Ecto neural progenitor cell (in vitro differentiated cells): ENCODE measurements around the gene MYH7B.

Source experiments
- DNase-seq: peaks from one replicate; pipeline ENCODE4 v3.0.0-alpha.2; 2018; ENCODE audit warnings: low spot score

MYH7B gene

DNA sequence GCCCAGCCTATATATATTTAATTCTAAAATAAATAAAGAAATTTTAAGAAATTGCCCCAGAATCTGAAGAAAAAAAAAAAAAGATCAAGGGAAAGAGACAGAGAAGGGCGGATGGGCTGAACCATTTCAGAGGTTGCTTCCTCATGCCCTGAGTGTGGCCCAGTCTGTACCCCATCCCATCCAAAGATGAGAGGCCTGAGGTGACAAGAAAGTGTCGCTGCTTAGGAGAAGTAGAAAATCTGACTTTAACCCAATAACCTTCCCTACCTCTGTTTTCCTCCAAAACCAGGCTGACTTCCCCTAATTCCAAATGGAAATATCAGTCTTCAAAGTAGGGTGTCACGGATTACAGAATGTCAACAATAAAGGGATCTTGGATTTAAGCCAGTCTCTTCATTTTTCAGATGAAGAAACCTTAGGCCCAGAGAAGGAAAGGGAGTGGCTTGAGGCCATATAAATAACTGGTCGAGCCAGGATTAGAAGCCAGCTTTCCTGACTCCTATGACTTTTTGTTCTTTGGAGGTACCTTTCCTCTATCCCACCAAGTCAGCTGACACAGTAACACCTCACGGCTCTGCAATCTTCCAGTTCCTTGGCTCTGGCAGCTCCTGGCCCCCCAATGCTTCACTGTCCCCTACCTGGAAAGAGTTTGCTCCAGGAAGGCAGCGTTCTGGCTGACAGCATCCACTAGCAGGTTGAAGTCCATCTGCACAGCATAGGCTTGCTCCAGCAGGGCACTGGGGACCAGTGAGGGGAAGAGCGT is 10.2 kb upstream of the MYH7B start:
- DNase-seq: no peak

- no peak for DNase-seq
Measured at GRCh38 chr20:34946661-34947060, 9.0 kb upstream of the MYH7B start.

DNA sequence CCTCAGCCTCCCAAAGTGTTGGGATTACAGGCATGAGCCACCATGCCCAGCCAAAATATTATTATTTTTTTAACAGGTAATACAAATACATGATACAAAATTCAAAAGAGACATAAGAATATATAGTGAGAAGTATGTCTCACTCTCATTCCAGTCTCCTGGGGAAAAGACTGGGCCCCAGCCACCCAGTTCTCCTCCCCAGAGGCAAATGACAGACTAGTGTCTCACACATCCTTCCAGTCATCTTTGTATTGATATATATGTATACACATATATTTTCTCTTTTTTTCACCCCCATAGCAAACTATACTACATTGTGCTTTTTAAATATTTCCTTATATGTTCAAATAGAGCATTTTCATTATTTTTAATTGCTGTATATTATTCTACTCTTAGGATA is 8.3 kb upstream of the MYH7B start:
- no peak for DNase-seq

GRCh38 chr20:34948030-34948429 is 7.6 kb upstream of the MYH7B start:
- no peak for DNase-seq

DNA sequence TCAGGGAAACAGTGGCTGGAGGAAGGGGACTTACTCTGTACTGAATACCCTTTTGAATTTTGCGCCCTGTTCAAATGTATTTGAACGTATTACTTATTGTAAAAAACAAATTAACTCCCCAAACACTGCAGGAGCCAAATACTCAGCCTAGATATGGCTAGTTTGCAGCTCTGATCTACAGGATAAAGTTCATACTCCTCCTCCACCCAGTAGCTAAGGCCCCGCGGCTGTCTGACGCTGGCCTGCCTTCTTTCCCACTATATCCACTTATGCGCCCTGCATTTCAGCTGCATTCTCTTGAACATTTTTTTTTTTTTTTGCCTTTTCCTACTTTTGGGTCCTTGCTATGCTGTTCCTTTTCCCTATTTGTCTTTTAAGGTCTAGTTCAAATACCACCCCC is 6.5 kb upstream of the MYH7B start:
- DNase-seq: no peak

DNA sequence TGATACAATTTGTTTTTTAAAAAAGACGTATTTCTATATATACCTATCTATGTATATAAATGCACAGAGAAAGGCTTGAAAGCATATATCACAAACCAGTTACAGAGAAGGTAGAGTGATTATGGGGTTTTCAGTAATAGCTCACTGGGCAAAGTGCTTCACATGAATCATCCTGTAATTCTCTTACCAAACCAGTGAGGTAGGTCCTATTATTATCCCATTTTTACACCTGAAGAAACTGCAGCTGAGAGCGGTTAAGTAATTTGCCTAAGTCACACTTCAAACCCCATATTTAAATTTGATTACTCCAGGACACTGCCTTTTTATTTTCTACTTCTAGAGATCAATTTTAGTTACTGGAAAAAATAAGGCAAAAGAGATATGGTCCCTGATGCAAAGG is 4.4 kb upstream of the MYH7B start:
- no peak for DNase-seq

DNA sequence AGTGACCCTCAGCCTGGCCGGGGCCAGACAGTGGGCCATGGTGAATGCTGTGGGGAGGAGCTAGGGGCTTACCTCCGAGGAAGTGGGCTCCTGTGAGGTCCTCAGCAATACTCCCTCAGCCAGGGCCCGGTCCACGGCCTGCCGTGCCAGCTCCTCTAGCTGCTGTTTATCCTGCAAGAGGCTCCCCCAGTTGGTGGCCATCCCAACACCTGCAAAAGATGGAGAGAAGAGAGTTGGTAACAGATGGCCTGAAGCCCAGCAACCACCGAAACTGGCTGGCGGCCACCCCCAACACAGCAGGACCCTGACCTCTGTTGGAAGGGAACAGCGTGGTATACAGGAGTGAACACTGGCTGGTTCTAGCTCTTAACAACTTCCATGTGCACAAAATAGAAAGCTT is 4.0 kb upstream of the MYH7B start:
- no peak for DNase-seq

- DNase-seq: no peak
Measured at GRCh38 chr20:34952671-34953070, 3.0 kb upstream of the MYH7B start.

DNA sequence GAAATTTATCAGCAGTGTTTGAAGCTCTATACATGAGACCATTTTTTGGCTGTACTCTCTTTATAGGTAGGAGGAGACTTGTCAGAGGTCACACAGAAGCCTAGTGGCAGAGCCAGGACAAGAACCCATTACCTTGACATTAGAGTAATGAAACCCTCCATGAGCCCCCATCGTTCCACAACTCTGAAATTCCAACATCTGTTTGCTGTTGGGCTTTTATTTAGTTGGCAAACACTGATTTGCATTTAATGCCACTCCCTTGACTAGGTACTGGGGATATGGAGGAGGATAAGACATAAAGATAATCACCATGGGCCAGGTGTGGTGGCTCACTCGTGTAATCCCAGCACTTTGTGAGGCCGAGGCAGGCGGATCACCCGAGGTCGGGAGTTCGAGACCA is 1.7 kb upstream of the MYH7B start:
- DNase-seq: no peak

GRCh38 chr20:34954904-34955230 is 801 bp upstream of the MYH7B start:
- no peak for DNase-seq

DNA sequence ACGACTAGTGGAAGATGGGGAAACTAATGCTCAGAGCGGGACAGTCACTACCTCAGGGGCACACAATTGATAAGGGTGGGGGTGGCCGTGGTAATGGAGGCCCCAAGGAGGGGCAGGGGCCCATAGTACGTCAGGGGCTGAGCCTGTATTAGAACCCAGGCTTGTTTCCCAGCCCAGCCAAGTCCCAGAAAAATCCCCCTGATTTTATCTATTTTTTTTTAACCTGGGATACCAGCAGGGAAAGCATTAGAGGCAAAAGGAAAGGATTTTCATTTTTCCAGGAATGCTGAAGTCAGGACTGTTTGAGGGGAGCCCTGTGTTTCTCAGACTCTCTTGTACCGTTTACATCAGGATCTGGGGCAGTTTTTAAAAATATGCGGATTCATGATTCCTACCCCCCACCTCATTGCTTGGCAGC is 382 bp downstream of the MYH7B start:
- no peak for DNase-seq

- DNase-seq: no peak
Measured at GRCh38 chr20:34956751-34957472, 1.2 kb downstream of the MYH7B start.

DNA sequence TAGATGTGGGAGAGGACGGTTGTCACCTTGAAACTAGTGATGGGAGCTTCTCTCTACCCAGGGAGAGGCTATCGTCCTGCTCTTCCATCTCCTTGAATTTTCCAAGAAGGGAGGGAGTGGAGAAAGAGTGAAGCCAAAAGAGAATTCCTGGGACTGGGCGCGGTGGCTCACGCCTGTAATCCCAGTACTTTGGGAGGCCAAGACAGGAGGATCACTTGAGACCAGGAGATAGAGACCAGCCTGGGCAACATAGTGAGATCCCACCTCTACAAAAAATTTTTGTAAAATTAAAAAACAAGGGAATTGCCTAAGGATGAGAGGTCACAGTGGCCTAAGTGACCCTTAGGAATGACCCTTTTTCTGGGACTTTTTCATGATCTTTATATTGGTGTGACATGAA is 8.8 kb downstream of the MYH7B start:
- DNase-seq: no peak

GRCh38 chr20:34965051-34965450 is 9.4 kb downstream of the MYH7B start:
- no peak for DNase-seq

DNA sequence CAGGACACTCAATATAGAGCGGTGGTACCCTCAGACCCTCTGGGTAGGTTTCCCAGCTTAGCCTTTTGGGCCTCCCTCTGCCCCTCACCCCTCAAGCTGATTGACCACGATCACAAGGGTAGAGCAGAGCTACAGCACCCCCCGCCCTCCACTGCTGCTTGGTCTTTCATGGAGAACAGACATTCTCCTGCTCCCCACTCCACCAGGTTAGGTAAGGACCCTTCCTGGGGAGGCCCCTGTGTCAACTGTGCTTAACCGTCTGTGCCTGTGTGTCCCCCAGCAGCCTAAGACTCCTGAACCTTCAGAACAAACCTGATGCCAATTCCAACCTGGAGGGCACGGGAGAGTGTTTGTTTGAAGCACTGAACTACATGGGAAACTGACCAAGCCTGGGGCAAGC is 11.8 kb downstream of the MYH7B start:
- DNase-seq: no peak

GRCh38 chr20:34968042-34968775 is 12.5 kb downstream of the MYH7B start:
- DNase-seq: no peak

GRCh38 chr20:34970193-34970840 is 14.6 kb downstream of the MYH7B start:
- no peak for DNase-seq

GRCh38 chr20:34970846-34971560 is 15.3 kb downstream of the MYH7B start:
- no peak for DNase-seq

GRCh38 chr20:34971561-34972235 is 16.0 kb downstream of the MYH7B start:
- DNase-seq: no peak

DNA sequence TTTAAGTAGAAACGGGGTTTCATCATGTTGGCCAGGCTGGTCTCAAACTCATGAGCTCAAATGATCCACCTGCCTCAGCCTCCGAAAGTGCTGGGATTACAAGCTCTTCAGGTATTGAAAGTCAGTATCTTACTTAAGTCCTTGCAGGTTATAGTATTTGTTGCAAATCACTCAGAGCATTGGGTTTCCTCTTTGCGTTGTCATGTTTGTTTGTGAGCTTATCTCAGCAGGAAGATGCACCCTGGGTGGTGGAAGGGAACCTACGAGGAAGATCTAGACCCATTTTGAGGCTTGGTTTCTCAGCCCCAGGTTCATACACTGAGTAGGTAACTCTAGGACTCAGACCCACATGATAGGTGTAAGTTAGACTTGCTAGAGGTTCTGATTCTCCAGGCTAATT is 18.6 kb downstream of the MYH7B start:
- no peak for DNase-seq

- no peak for DNase-seq
Measured at GRCh38 chr20:34976286-34976685, 20.6 kb downstream of the MYH7B start.
